KMS-11 (cell line): ENCODE measurements around the gene OR51L1.

ENCODE experiments used
- H2AFZ ChIP-seq: fragments of 200-600 bp; sonication (generic); 2 replicates; pipeline ENCODE4 v1.6.1; 2016; ENCODE audit warnings: antibody characterized with exemption, mixed run types, low read depth
- H3K27ac ChIP-seq: fragments of 200-600 bp; sonication (generic); 2 replicates; pipeline ENCODE4 v1.6.1; 2016; ENCODE audit warnings: mild to moderate bottlenecking, mixed run types
- H3K27me3 ChIP-seq: fragments of 200-600 bp; sonication (generic); 2 replicates; pipeline ENCODE4 v1.6.1; 2017; ENCODE audit warnings: mild to moderate bottlenecking, low read depth, mixed run types, moderate library complexity; ENCODE audit not compliant: insufficient read depth
- H3K36me3 ChIP-seq: fragments of 200-600 bp; sonication (generic); 2 replicates; pipeline ENCODE4 v1.6.1; 2017; ENCODE audit warnings: mild to moderate bottlenecking, mixed run types; ENCODE audit not compliant: insufficient read depth
- H3K4me1 ChIP-seq: fragments of 200-600 bp; sonication (generic); 2 replicates; pipeline ENCODE4 v1.6.1; 2016; ENCODE audit warnings: mild to moderate bottlenecking, low read depth, mixed run types; ENCODE audit not compliant: poor library complexity, severe bottlenecking
- H3K4me2 ChIP-seq: fragments of 200-600 bp; sonication (generic); 2 replicates; pipeline ENCODE4 v1.7.0; 2016; ENCODE audit warnings: mild to moderate bottlenecking, mixed run types
- H3K4me3 ChIP-seq: fragments of 200-600 bp; sonication (generic); IDR thresholded peaks from 2 replicates; pipeline ENCODE4 v1.6.1; 2017; ENCODE audit warnings: low read depth, low read length, mixed read lengths; ENCODE audit not compliant: insufficient read depth
- H3K79me2 ChIP-seq: fragments of 200-600 bp; sonication (generic); 2 replicates; pipeline ENCODE4 v1.6.1; 2016; ENCODE audit warnings: low read depth, mixed run types; ENCODE audit not compliant: insufficient read depth
- H3K9ac ChIP-seq: fragments of 200-600 bp; sonication (generic); 2 replicates; pipeline ENCODE4 v1.6.1; 2016; ENCODE audit warnings: mild to moderate bottlenecking, mixed run types
- H4K20me1 ChIP-seq: fragments of 200-600 bp; sonication (generic); 2 replicates; pipeline ENCODE4 v1.6.1; 2016; ENCODE audit warnings: mild to moderate bottlenecking, mixed run types; ENCODE audit not compliant: insufficient read depth
- CTCF ChIP-seq: fragments of 200-600 bp; sonication (generic); conservative IDR thresholded peaks from 2 replicates; pipeline ENCODE4 v1.6.1; 2017; ENCODE audit warnings: low read depth, mild to moderate bottlenecking, antibody characterized with exemption, low read length, moderate library complexity, mixed read lengths

The OR51L1 gene

DNA sequence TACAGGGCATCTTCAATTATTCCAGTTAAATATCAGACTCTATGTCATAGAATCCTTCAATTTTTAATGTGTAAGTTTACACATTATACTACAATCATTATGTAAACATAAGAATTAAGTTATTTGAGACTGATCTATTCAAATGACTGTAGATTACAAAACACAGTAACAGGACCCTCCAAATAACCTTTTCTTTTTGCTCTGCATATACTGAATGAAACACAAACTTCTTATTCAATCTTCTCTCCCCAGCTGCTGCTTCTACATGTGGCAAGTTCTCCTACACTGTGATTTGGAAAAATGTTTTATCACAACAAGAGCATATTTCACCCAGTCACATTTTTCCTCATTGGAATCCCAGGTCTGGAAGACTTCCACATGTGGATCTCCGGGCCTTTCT lies 51.6 kb downstream of the OR51L1 start, which contains the start of gene OR52J3:
TSS of gene OR52J3 (plus strand) at position 301 of the 400 bp plus-strand sequence. CDS start at position 301, 0 bp downstream.
- no peaks in the 10 kb centered on the region for H3K79me2 ChIP-seq
- H4K20me1 ChIP-seq = no peaks in the 10 kb centered on the region
- no peak within 1 kb of the TSS for H3K4me2 ChIP-seq
- H3K27me3 ChIP-seq = no peaks in the 10 kb centered on the region
- no peak within 1 kb of the TSS for H3K27ac ChIP-seq
- no peaks in the 10 kb centered on the region for H3K36me3 ChIP-seq
- H3K4me3 ChIP-seq = no peak within 1 kb of the TSS
- H2AFZ ChIP-seq = no peak within 1 kb of the TSS
- no peak for TF ChIP-seq CTCF
- H3K9ac ChIP-seq = no peak within 1 kb of the TSS
- no peaks in the 10 kb centered on the region for H3K4me1 ChIP-seq

DNA sequence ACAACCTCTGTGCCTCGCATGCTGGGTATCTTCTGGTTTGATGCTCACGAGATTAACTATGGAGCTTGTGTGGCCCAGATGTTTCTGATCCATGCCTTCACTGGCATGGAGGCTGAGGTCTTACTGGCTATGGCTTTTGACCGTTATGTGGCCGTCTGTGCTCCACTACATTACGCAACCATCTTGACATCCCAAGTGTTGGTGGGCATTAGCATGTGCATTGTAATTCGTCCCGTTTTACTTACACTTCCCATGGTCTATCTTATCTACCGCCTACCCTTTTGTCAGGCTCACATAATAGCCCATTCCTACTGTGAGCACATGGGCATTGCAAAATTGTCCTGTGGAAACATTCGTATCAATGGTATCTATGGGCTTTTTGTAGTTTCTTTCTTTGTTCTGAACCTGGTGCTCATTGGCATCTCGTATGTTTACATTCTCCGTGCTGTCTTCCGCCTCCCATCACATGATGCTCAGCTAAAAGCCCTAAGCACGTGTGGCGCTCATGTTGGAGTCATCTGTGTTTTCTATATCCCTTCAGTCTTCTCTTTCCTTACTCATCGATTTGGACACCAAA lies 52.2 kb downstream of the OR51L1 start:
- Histone ChIP-seq H3K27ac (no peak overlapping the region), H3K4me3 (no peak overlapping the region), H3K27me3 (no peaks in the 10 kb centered on the region), H3K9ac (no peak overlapping the region), H2AFZ (no peak overlapping the region), H3K4me2 (no peak overlapping the region), H3K4me1 (no peaks in the 10 kb centered on the region), H4K20me1 (no peaks in the 10 kb centered on the region), H3K36me3 (no peaks in the 10 kb centered on the region), H3K79me2 (no peaks in the 10 kb centered on the region)
- no peak for TF ChIP-seq CTCF
